ENCODE results near the gene AFG1L.

AFG1L gene

DNA sequence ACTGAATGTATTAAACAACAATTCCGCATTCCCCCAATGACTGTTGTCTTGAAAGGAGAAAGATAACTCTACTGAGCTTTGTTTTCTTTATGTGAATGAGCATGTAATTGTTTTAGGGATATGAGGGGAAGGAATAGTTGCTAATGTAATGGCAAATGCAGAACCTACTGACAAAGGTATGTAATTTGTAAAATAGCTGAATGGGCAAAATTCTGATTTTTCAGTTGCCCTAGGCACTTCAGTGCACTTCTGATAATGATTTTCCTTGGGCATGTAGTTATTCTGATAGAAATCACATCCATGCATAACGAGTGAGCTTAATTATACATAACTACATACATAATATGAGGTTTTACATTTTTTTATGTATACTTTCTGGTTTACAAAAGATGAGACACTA lies 212.5 kb downstream of the AFG1L start:
- H3K4me3 ChIP-seq (ENCODE audit: low read depth, low read length) = no peak overlapping the region
- TF ChIP-seq, protein P1, sequence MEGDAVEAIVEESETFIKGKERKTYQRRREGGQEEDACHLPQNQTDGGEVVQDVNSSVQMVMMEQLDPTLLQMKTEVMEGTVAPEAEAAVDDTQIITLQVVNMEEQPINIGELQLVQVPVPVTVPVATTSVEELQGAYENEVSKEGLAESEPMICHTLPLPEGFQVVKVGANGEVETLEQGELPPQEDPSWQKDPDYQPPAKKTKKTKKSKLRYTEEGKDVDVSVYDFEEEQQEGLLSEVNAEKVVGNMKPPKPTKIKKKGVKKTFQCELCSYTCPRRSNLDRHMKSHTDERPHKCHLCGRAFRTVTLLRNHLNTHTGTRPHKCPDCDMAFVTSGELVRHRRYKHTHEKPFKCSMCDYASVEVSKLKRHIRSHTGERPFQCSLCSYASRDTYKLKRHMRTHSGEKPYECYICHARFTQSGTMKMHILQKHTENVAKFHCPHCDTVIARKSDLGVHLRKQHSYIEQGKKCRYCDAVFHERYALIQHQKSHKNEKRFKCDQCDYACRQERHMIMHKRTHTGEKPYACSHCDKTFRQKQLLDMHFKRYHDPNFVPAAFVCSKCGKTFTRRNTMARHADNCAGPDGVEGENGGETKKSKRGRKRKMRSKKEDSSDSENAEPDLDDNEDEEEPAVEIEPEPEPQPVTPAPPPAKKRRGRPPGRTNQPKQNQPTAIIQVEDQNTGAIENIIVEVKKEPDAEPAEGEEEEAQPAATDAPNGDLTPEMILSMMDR (IDR thresholded peaks at IDR 0.05; ENCODE audit: control insufficient read depth, extremely low read depth, insufficient read depth) = no peak
- no peak for DNase-seq (ENCODE audit: low read depth)

DNA sequence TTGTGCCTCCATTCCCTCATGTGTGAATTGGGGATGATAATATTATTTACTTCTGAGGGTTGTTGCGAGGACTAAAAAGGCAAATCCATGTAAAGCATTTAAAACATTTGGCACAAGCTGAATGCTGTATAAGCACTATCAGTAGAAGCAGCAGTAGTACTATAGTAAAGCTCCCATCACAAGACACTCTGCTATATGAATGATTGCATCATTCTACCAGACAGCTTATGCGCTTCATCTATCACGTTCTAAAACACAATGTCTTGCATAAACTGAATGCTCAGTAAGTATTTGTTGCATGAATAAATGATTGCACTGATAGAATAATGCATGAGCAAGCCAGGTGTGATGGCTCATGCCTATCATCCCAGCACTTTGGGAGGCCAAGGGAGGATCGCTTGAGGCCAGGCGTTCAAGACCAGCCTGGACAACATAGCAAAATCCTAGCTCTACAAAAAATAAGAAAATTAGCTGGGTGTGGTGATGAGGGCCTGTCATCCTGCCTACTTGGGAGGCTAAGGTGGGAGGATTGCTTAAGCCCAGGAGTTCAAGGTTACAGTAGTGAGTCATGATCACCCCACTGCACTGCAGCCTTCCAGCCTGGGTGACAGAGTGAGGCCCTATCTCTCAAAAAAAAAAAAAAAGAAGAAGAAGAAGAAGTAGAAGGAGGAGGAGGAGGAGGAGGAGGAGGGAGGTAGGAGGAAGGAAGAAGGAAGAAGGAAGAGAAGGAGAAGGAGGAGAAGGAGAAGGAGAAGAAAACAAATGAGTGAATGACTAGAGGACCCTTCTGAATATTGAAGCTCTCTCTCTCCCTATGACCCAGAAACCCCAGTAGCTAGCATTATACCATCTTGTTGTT lies 215.8 kb downstream of the AFG1L start:
- no peak for DNase-seq (ENCODE audit: low read depth)
- TF ChIP-seq, protein P1 (IDR thresholded peaks at IDR 0.05; ENCODE audit: control insufficient read depth, extremely low read depth, insufficient read depth) = no peak
- H3K4me3 ChIP-seq (ENCODE audit: low read depth, low read length) = no peak overlapping the region

DNA sequence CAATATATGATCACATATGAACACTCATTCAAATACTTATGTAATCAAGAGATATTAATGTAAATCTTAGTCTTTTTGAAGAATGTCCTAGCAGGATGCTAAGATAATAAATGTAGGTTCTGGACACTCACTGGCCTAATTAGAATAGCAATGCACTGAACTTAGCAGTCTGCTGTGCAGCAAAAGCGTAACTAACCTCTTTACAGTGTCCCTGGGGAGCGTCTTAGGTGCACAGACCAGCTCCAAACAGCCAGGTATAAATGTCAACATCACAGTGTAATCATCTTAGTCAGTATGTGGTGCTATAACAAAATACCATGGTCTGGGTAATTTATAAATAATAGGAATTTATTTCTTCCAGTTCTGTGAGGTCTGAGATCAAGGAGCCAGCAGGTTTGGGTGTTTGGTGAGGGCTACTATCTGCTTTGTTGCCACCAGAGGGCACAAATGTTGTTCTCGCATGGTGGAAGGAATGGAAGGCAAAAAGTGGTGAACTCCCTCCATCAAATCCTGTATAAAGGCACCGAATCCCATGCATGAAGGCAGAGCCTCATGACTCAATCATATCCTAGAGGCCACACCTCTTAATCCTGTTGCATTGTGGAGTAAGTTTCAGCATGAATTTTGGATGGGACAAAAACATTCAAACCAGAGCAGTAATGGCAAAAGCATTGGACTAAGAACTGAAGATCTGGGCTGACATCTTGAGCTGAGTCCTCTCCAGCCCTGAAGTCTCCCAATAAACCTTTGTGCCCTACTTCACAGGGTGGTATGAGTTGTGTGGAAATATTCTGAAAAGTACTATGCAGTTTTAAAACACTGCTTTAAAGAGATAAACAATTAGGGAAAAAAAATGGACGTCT lies 224.1 kb downstream of the AFG1L start:
- no peak for DNase-seq (ENCODE audit: low read depth)

DNA sequence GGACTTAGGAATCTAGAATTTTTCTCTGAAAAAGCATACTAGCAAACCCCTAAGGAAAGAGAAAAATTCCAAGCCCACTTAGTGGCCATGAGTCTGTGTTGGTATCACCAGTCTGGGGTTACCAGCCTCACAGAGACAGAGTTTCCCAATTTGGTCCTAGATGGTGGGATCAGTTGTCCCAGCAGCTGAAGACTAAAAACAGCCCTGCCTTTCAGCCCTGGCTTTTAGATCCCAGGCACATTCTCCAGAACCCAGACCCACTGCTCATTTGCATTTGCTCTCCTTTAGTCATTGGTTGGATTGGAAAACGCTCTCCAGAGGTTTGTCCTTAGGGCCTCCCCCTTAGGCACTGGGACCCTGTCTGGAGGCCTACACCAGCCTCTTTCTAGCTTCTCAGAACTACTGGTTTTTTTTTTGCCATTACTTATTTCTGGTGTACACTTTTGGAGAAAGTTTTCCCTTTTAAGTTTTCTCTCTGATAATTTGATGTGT lies 226.8 kb downstream of the AFG1L start:
- H3K4me3 ChIP-seq (ENCODE audit: low read depth, low read length) = no peak overlapping the region
- DNase-seq (ENCODE audit: low read depth) = no peak
- TF ChIP-seq, protein P1 (IDR thresholded peaks at IDR 0.05; ENCODE audit: control insufficient read depth, extremely low read depth, insufficient read depth) = no peak

More for the DNA sequence above, 224.1 kb downstream of the AFG1L start:
- TF ChIP-seq, protein P1 (IDR thresholded peaks at IDR 0.05; ENCODE audit: control insufficient read depth, extremely low read depth, insufficient read depth) = peak; percentile 60
- H3K4me3 ChIP-seq (ENCODE audit: low read depth, low read length) = no peak overlapping the region

DNA sequence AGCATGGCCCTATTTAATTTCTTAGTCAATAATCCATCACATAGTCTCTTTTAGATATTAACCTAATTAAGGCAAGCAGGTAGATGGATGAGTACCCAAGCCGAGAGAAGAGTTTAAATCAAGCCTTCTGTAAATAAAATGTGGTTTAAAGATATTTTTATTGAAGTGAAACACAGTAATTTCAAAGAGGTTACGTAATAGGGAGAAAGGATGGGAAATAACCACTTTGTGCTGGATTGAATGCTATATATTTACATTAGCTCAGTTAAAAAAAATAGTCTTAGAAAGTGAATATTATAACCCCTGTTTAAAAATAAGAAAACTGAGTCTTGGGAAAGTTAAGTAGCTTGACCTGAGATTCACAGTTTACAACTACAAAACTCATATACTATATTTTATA lies 228.8 kb downstream of the AFG1L start:
- TF ChIP-seq, protein P1 (IDR thresholded peaks at IDR 0.05; ENCODE audit: control insufficient read depth, extremely low read depth, insufficient read depth) = no peak
- DNase-seq (ENCODE audit: low read depth) = no peak
- H3K4me3 ChIP-seq (ENCODE audit: low read depth, low read length) = no peak overlapping the region

DNA sequence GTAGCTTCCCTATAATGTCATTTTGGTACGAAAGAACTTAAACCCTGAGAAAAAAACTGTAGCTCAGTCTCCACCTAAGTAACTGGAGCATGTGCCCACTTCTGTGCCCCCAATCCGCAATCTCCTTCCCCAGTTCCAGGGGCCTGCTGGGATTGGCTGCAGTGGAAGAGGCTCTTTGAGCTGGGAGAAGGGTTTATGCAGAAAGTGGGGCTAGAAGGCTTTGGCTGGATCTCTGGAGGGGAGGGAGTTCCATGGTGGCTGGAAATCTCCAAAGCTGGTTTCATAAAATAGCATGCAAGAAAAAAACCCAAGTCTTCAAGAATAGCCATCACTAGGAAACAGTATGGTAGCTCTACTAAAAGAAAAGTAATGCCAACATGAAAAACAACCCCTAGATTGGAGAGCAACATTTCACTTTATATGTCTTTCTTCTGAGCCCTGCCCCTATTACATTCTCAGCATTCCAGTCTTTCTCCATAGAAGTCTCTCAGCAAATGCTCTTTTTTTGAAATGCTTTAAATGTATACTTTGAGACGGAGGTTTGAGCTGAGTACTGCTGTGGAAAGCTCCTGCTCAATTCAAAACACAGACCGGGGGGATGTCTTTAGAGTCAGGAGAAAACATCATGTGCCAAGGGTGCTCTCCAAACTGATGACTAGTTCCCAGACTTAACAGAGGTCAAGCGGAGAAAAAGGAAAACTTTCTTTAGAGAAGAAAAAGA lies 229.8 kb downstream of the AFG1L start:
- TF ChIP-seq, protein P1 (IDR thresholded peaks at IDR 0.05; ENCODE audit: control insufficient read depth, extremely low read depth, insufficient read depth) = no peak
- DNase-seq (ENCODE audit: low read depth) = no peak
- no peak overlapping the region for H3K4me3 ChIP-seq (ENCODE audit: low read depth, low read length)

Measured in LNCaP clone FGC (cell line).